ENCODE data around the gene RRAS.
A peak's percentile ranks its signal among the peaks of the same experiment; 100 is the strongest.

Gene RRAS

DNA sequence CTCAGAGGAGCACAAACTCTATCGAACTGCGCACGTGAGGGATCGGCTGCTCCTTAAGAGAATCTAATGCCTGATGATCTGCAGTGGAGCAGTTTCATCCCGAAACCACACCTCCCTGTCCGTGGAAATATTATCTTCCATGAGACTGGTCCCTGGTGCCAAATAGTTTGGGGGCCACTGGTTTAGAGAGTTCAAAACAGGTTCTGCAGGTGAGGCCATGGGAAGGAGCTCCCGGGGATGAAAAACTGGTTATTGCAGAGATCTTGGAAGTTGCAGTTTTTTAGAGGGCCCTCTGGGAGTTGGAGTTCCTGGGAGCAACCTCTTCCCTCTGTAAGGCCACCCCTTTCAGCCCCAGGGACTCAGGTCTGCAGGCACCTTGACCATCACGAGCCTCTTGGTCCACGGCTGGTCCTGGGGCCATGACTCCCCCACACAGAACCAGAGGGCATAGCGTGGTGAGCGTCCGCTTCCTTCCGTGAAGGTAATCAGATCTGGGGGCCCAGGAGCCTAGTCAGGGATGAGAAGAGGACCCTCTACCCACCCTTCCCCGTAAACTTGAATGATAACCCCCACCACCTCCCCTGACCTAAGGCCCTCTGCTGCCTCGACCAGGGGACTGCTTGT is 20.5 kb upstream of the RRAS start:
- in situ Hi-C loops (cut with MboI; ENCODE audit: low pct_unique_long_range_greater_than_20kb, low sequenced_read_pairs, unreplicated experiment): no loop called here
- TF ChIP-seq, protein P1, sequence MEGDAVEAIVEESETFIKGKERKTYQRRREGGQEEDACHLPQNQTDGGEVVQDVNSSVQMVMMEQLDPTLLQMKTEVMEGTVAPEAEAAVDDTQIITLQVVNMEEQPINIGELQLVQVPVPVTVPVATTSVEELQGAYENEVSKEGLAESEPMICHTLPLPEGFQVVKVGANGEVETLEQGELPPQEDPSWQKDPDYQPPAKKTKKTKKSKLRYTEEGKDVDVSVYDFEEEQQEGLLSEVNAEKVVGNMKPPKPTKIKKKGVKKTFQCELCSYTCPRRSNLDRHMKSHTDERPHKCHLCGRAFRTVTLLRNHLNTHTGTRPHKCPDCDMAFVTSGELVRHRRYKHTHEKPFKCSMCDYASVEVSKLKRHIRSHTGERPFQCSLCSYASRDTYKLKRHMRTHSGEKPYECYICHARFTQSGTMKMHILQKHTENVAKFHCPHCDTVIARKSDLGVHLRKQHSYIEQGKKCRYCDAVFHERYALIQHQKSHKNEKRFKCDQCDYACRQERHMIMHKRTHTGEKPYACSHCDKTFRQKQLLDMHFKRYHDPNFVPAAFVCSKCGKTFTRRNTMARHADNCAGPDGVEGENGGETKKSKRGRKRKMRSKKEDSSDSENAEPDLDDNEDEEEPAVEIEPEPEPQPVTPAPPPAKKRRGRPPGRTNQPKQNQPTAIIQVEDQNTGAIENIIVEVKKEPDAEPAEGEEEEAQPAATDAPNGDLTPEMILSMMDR (IDR thresholded peaks at IDR 0.05; ENCODE audit: extremely low read depth, insufficient read depth, missing control alignments): no peak
- no peak for DNase-seq (ENCODE audit: low spot score)

DNA sequence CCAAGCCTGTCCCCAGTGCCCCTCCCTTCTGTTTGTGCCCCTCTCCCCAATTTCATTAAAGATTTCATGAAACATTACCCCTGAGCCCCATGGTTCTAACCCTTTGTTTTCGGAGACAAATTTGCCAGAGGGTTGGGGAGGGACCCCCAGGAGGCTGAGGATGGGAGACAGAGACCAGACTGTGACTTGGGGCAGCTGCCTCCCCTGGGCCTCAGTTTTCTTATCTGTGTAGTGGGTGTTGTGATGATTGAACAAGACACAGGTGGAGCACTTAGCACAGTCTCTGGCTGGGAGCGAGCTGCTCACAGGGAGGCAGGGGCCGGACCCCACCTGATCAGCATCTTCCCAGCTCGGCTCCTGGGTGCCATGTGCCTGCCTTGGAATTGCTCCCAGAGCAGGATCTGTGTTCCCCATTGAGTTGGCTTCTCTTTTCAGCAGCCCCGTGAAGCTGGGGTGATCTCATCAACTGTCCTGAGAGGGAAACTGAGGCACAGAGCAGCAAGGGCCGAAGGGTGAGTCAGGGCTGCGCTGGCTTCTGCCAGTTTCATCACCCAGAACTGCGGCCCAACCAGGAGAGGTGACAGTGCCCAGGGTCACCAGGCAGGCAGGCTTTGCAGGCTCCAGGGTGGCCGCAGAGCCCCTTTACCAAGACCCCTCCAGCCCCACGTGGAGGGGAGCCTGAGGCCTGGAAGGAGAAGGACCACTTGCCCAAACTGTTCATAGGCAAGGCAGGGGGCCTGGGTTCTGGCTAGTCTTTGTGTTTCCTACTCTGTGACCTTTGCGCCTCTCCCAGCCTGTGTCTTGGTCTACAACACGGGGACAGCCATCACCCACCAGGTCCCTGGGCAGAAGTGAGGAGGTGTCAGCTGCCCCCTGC is 18.9 kb upstream of the RRAS start:
- peak; percentile 21 for DNase-seq (ENCODE audit: low spot score)
- in situ Hi-C loops (cut with MboI; ENCODE audit: low pct_unique_long_range_greater_than_20kb, low sequenced_read_pairs, unreplicated experiment): no loop called here
- TF ChIP-seq, protein P1 (IDR thresholded peaks at IDR 0.05; ENCODE audit: extremely low read depth, insufficient read depth, missing control alignments): no peak

DNA sequence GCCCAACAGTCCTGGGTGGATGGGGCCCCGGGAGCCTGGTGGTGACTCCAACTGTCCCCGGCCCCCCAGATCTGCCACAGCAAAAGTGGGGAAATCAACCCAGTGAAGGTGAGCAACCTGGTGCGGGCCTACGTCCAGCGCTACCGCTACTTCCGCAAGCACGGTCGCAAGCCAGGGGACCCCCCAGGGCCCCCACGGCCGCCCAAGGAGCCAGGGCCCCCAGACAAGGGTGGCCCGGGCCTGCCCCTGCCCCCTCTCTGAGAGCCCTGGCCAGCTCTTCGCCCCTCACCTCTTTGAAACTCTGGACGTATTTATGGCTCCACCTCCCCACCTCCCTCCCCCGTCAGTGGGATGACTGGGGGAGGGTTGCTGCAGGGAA is 18.2 kb upstream of the RRAS start:
- TF ChIP-seq, protein P1 (IDR thresholded peaks at IDR 0.05; ENCODE audit: extremely low read depth, insufficient read depth, missing control alignments): no peak
- in situ Hi-C loops (cut with MboI; ENCODE audit: low pct_unique_long_range_greater_than_20kb, low sequenced_read_pairs, unreplicated experiment): no loop called here
- DNase-seq (ENCODE audit: low spot score): peak; percentile 22

DNA sequence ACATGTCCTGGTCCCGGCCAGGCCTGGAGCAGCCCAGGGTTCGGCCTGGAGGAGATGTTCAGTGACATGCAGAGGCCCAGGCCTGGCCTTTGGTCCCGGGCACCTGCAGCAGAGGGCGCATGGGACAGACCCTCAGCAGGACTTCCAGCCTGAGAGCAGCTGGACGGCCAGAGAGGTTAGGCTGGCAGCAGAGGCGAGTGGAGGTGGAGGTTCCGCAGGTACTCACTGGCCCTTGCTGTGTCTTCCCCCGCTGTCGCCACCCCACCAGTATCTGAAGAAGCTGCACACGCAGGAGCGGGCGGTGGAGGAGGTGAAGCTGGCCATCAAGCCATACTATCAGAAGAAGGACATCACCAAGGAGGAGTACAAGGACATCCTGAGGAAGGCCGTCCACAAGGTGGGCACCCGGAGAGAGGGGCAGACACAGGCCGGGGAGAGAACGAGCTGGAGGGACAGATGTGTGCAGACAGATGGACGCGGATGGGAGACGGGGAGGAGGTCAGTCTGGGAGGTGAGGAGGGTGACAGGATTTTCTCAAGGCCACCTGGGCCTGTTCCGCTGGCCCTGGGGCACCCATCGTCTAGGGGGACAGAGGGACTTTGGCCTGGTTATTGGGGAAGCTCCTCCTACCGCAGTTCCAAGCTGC is 17.7 kb upstream of the RRAS start:
- TF ChIP-seq, protein P1 (IDR thresholded peaks at IDR 0.05; ENCODE audit: extremely low read depth, insufficient read depth, missing control alignments): no peak
- DNase-seq (ENCODE audit: low spot score): no peak
- in situ Hi-C loops (cut with MboI; ENCODE audit: low pct_unique_long_range_greater_than_20kb, low sequenced_read_pairs, unreplicated experiment): no loop called here

DNA sequence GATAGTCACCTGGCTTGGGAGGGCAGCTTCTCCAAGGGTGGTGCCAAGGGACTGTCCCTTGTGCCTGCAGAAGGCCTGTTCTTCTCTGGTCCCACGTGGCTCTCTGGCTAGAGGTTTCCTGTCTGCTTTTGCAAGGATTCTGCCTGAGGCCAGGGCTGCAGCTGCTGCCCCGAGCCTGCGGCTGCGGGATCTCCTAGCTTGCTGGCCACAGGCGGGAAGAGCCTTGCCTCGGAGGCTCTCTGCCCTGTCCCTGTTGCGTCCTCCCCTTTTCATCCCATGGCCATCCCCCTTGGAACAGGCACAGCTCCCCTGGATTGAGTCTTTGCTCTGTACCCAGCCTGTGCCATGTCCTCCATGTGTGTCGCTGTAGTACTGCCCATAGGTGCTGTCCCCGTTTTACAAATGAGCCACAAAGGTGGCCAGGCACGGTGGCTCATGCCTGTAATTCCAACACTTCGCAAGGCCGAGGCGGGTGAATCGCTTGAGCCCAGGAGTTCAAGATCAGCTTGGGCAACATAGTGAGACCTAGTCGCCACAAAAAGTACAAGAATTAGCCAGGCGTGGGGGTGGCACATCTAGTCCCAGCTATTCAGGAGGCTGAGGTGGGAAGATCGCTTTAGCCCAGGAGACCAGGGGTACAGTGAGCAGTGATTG is 16.6 kb upstream of the RRAS start:
- in situ Hi-C loops (cut with MboI; ENCODE audit: low pct_unique_long_range_greater_than_20kb, low sequenced_read_pairs, unreplicated experiment): no loop called here
- DNase-seq (ENCODE audit: low spot score): peak; percentile 26

More for the DNA sequence above, 16.6 kb upstream of the RRAS start:
- TF ChIP-seq, protein P1 (IDR thresholded peaks at IDR 0.05; ENCODE audit: extremely low read depth, insufficient read depth, missing control alignments): no peak
